Neural progenitor cell (in vitro differentiated cells): ENCODE measurements around the gene RGS12. TPM values are rescaled to one million over a fixed set of nuclear protein-coding genes. Genes with fewer than 3 reads are reported as not detected.

Source experiments
- DNase-seq: peaks from one replicate; pipeline ENCODE4 v3.0.0-alpha.2; 2016; ENCODE audit warnings: low spot score
- H2AFZ ChIP-seq: fragments of 200-600 bp; sonication (generic); replicated peaks from 2 replicates; pipeline ENCODE4 v1.6.1; 2016; ENCODE audit warnings: antibody characterized with exemption
- H3F3A ChIP-seq: fragments of 200-600 bp; sonication (generic); 2 replicates; pipeline ENCODE4 v1.6.1; 2016; ENCODE audit warnings: antibody characterized with exemption, low read depth
- H3K27ac ChIP-seq: fragments of 200-600 bp; sonication (generic); 2 replicates; pipeline ENCODE4 v1.5.1; 2016; ENCODE audit warnings: mild to moderate bottlenecking
- H3K27me3 ChIP-seq: fragments of 200-600 bp; sonication (generic); 2 replicates; pipeline ENCODE4 v1.6.1; 2016; ENCODE audit warnings: mild to moderate bottlenecking, moderate library complexity
- H3K36me3 ChIP-seq: fragments of 200-600 bp; sonication (generic); 2 replicates; pipeline ENCODE4 v1.5.1; 2016
- H3K4me1 ChIP-seq: fragments of 200-600 bp; sonication (generic); 2 replicates; pipeline ENCODE4 v1.6.1; 2016; ENCODE audit warnings: mixed run types
- H3K4me2 ChIP-seq: fragments of 200-600 bp; sonication (generic); 2 replicates; pipeline ENCODE4 v1.6.1; 2016
- H3K4me3 ChIP-seq: fragments of 200-600 bp; sonication (generic); 2 replicates; pipeline ENCODE4 v1.5.1; 2016
- H3K79me2 ChIP-seq: fragments of 200-600 bp; sonication (generic); 2 replicates; pipeline ENCODE4 v1.6.1; 2016; ENCODE audit warnings: low read depth
- H3K9ac ChIP-seq: fragments of 200-600 bp; sonication (generic); 2 replicates; pipeline ENCODE4 v1.6.1; 2016
- H3K9me3 ChIP-seq: fragments of 200-600 bp; sonication (generic); 2 replicates; pipeline ENCODE4 v1.5.1; 2016; ENCODE audit warnings: low read depth
- H4K20me1 ChIP-seq: fragments of 200-600 bp; sonication (generic); 2 replicates; pipeline ENCODE4 v1.6.1; 2016; ENCODE audit warnings: low read depth
- H3K27ac Mint-ChIP-seq: 3 replicates; pipeline ENCODE4 v1.8.0; 2021; ENCODE audit warnings: mixed read lengths
- H3K27me3 Mint-ChIP-seq: 2 replicates; pipeline ENCODE4 v1.8.0; 2022; ENCODE audit warnings: low read depth, mild to moderate bottlenecking, inconsistent platforms, moderate library complexity, mixed read lengths; ENCODE audit not compliant: insufficient read depth
- H3K36me3 Mint-ChIP-seq: 3 replicates; pipeline ENCODE4 v1.8.0; 2021; ENCODE audit warnings: mixed read lengths
- H3K4me1 Mint-ChIP-seq: 3 replicates; pipeline ENCODE4 v1.8.0; 2021; ENCODE audit warnings: mixed read lengths
- H3K4me3 Mint-ChIP-seq: 3 replicates; pipeline ENCODE4 v1.8.0; 2021; ENCODE audit warnings: mild to moderate bottlenecking, moderate library complexity, mixed read lengths
- H3K9me3 Mint-ChIP-seq: 3 replicates; pipeline ENCODE4 v1.8.0; 2020; ENCODE audit warnings: mixed read lengths
- CTCF ChIP-seq: fragments of 200-600 bp; sonication (generic); IDR thresholded peaks from 2 replicates; pipeline ENCODE4 v1.5.1; 2017; ENCODE audit warnings: antibody characterized with exemption, mild to moderate bottlenecking
- EZH2 ChIP-seq: fragments of 200-600 bp; sonication (generic); IDR thresholded peaks from 2 replicates; pipeline ENCODE4 v1.6.1; 2017; ENCODE audit warnings: antibody characterized with exemption, mild to moderate bottlenecking, moderate library complexity
- EZH2phosphoT487 ChIP-seq: fragments of 200-600 bp; sonication (generic); IDR thresholded peaks from 2 replicates; pipeline ENCODE4 v1.6.1; 2017; ENCODE audit warnings: antibody characterized with exemption
- total RNA-seq: library from RNA; depleted of rRNA; stranded (reverse); fragments of >200 nt; gene quantifications from 2 replicates; pipeline ENCODE4 v1.2.3, GENCODE V29; 2015; ENCODE audit warnings: low replicate concordance

Gene RGS12
- total RNA-seq, 1 donor from 2014 or later = 36.6 TPM

GRCh38 chr4:3280466-3280865 lies 12.4 kb upstream of the RGS12 start:
- H3K4me2 ChIP-seq = no peak overlapping the region
- H4K20me1 ChIP-seq = no peaks in the 10 kb centered on the region
- H3K27me3 Mint-ChIP-seq = peaks cover 4% of the 10 kb centered on the region
- no peaks in the 10 kb centered on the region for H3K79me2 ChIP-seq
- H3F3A ChIP-seq = no peaks in the 10 kb centered on the region
- peaks cover 17% of the 10 kb centered on the region for H3K9me3 Mint-ChIP-seq
- H3K9ac ChIP-seq = no peak overlapping the region
- DNase-seq = no peak
- H3K27ac Mint-ChIP-seq = no peak overlapping the region
- TF ChIP-seq CTCF = no peak
- no peak for TF ChIP-seq EZH2phosphoT487
- no peak for TF ChIP-seq EZH2
- no peaks in the 10 kb centered on the region for H3K27me3 ChIP-seq
- H3K36me3 ChIP-seq = no peaks in the 10 kb centered on the region
- no peaks in the 10 kb centered on the region for H3K4me1 ChIP-seq
- no peak overlapping the region for H3K4me3 Mint-ChIP-seq
- no peak overlapping the region for H3K4me3 ChIP-seq
- H3K27ac ChIP-seq = no peak overlapping the region
- H3K36me3 Mint-ChIP-seq = no peaks in the 10 kb centered on the region
- no peak overlapping the region for H2AFZ ChIP-seq
- H3K4me1 Mint-ChIP-seq = no peaks in the 10 kb centered on the region
- H3K9me3 ChIP-seq = no peaks in the 10 kb centered on the region

GRCh38 chr4:3283483-3283882 lies 9.3 kb upstream of the RGS12 start:
- Histone ChIP-seq H4K20me1 (no peaks in the 10 kb centered on the region), H2AFZ (no peak overlapping the region), H3F3A (no peaks in the 10 kb centered on the region), H3K4me1 (no peaks in the 10 kb centered on the region), H3K79me2 (no peaks in the 10 kb centered on the region), H3K36me3 (no peaks in the 10 kb centered on the region), H3K4me2 (no peak overlapping the region), H3K4me3 (no peak overlapping the region), H3K27me3 (no peaks in the 10 kb centered on the region), H3K27ac (no peak overlapping the region), H3K9ac (no peak overlapping the region), H3K9me3 (no peaks in the 10 kb centered on the region)
- peaks cover 13% of the 10 kb centered on the region for H3K9me3 Mint-ChIP-seq
- no peak overlapping the region for H3K4me3 Mint-ChIP-seq
- no peak for TF ChIP-seq CTCF
- TF ChIP-seq EZH2 = no peak
- TF ChIP-seq EZH2phosphoT487 = no peak
- DNase-seq = no peak
- no peak overlapping the region for H3K27ac Mint-ChIP-seq
- no peaks in the 10 kb centered on the region for H3K36me3 Mint-ChIP-seq
- H3K27me3 Mint-ChIP-seq = peaks cover 4% of the 10 kb centered on the region
- peaks cover 3% of the 10 kb centered on the region for H3K4me1 Mint-ChIP-seq

- H3K36me3 Mint-ChIP-seq = no peaks in the 10 kb centered on the region
- no peaks in the 10 kb centered on the region for H3F3A ChIP-seq
- no peak overlapping the region for H3K4me2 ChIP-seq
- peaks cover 13% of the 10 kb centered on the region for H3K9me3 Mint-ChIP-seq
- H3K9ac ChIP-seq = no peak overlapping the region
- no peaks in the 10 kb centered on the region for H3K9me3 ChIP-seq
- peaks cover 4% of the 10 kb centered on the region for H3K27me3 Mint-ChIP-seq
- no peaks in the 10 kb centered on the region for H3K36me3 ChIP-seq
- no peak overlapping the region for H2AFZ ChIP-seq
- no peaks in the 10 kb centered on the region for H4K20me1 ChIP-seq
- no peak overlapping the region for H3K27ac Mint-ChIP-seq
- H3K4me3 Mint-ChIP-seq = no peak overlapping the region
- H3K27me3 ChIP-seq = no peaks in the 10 kb centered on the region
- no peak for DNase-seq
- no peak overlapping the region for H3K27ac ChIP-seq
- no peak for TF ChIP-seq CTCF
- TF ChIP-seq EZH2phosphoT487 = no peak
- no peak for TF ChIP-seq EZH2
- peaks cover 3% of the 10 kb centered on the region for H3K4me1 Mint-ChIP-seq
- H3K79me2 ChIP-seq = no peaks in the 10 kb centered on the region
- H3K4me1 ChIP-seq = no peaks in the 10 kb centered on the region
- H3K4me3 ChIP-seq = no peak overlapping the region
Observed at GRCh38 chr4:3283916-3284315, 8.9 kb upstream of the RGS12 start.
